Testis (tissue), 3 donors: Measurements from ENCODE around the gene USP48. TPM values are rescaled to one million over a fixed set of nuclear protein-coding genes. Genes with fewer than 3 reads are reported as not detected.

Source experiments
- DNase-seq: peaks from one replicate; pipeline ENCODE4 v3.0.0-alpha.2; 2019
- H3K27ac ChIP-seq, 2 donors: fragments of 200-600 bp; sonication (generic); one replicate each; pipeline ENCODE4 v1.5.1; 2019
- H3K27me3 ChIP-seq: fragments of 200-600 bp; sonication (generic); one replicate; pipeline ENCODE4 v1.5.1; 2019
- H3K36me3 ChIP-seq: fragments of 200-600 bp; sonication (generic); one replicate; pipeline ENCODE4 v1.5.1; 2017; ENCODE audit warnings: low read depth; ENCODE audit errors: missing control alignments
- H3K4me1 ChIP-seq: fragments of 200-600 bp; sonication (generic); one replicate; pipeline ENCODE4 v1.5.1; 2019
- H3K4me3 ChIP-seq, 2 donors: fragments of 200-600 bp; sonication (generic); one replicate each; pipeline ENCODE4 v1.5.1; 2017 to 2019
- H3K9me3 ChIP-seq: fragments of 200-600 bp; sonication (generic); one replicate; pipeline ENCODE4 v1.5.1; 2017
- CTCF ChIP-seq, 3 experiments: fragments of 450-650 bp in 2 of 3; fragments of 200-600 bp in 1 of 3; sonication (generic) in 1 of 3; IDR thresholded peaks; one replicate each; pipeline ENCODE4 v1.5.1; 2016 to 2019; ENCODE audit warnings: antibody characterized with exemption in 3 of 3, mild to moderate bottlenecking in 2 of 3, moderate library complexity in 1 of 3
- POLR2A ChIP-seq: fragments of 450-650 bp; IDR thresholded peaks from one replicate; pipeline ENCODE4 v1.6.1; 2017; ENCODE audit warnings: antibody characterized with exemption, mild to moderate bottlenecking, moderate library complexity
- WGBS, 2 donors: methylation state at CpG; one replicate each; pipeline ENCODE4 v1.1.5; 2018; 5-methylcytosine and 5-hydroxymethylcytosine counted together
- intact Hi-C: fragments of 100-400 bp; cut with DNase I; formaldehyde crosslinking; loops from one replicate; pipeline ENCODE4 v1.15.1; 2023; ENCODE audit warnings: low total_unique reads
- polyA plus RNA-seq: library from polyadenylated mRNA; stranded (reverse); fragments of 350-450 nt; fragmentation: Illumina TruSeq; extraction: RNeasy Lipid Tissue Mini Kit (QIAGEN cat#74804); gene quantifications from one replicate; pipeline ENCODE4 v1.2.3, GENCODE V29; 2014; ENCODE audit warnings: low read depth, low replicate concordance; ENCODE audit not compliant: insufficient read depth
- total RNA-seq, 2 donors: library from RNA; depleted of rRNA; stranded (reverse); fragments of >200 nt; gene quantifications; one replicate each; pipeline ENCODE4 v1.2.3, GENCODE V29; 2016

The USP48 gene
- total and polyA plus RNA-seq, 3 donors from 2014 or later: 33.3 to 66.2 (median 63.0) TPM

- Histone ChIP-seq H3K4me1 (no peaks in the 10 kb centered on the region), H3K9me3 (no peaks in the 10 kb centered on the region), H3K36me3 (no peaks in the 10 kb centered on the region), H3K27me3 (no peaks in the 10 kb centered on the region), H3K4me3 (no peak overlapping the region), H3K27ac (no peak overlapping the region)
- 86 to 90% methylated on average over 2 of the region's 2 CpGs for WGBS, 2 donors
- TF ChIP-seq POLR2A: no peak
- intact Hi-C loops: no loop called here
- no peak for DNase-seq
Observed at GRCh38 chr1:21824926-21825325, 42.0 kb upstream of the USP48 start.

GRCh38 chr1:21823980-21824702 is 41.2 kb upstream of the USP48 start:
- H3K4me1 ChIP-seq: no peaks in the 10 kb centered on the region
- no peak overlapping the region for H3K4me3 ChIP-seq
- H3K27ac ChIP-seq: no peak overlapping the region
- no peaks in the 10 kb centered on the region for H3K27me3 ChIP-seq
- TF ChIP-seq CTCF (IDR thresholded peaks at IDR 0.05) (no peak), POLR2A (no peak)
- intact Hi-C loops: no loop called here
- WGBS, 2 donors: 90 to 100% methylated on average over 4 to 22 of the region's 22 CpGs
- H3K9me3 ChIP-seq: no peaks in the 10 kb centered on the region
- no peak for DNase-seq
- no peaks in the 10 kb centered on the region for H3K36me3 ChIP-seq

GRCh38 chr1:21823206-21823979 is 40.4 kb upstream of the USP48 start:
- WGBS, 2 donors: 81 to 88% methylated on average over 21 to 38 of the region's 44 CpGs
- intact Hi-C loops: no loop called here
- TF ChIP-seq CTCF (IDR thresholded peaks at IDR 0.05): no peak
- TF ChIP-seq POLR2A: no peak
- Histone ChIP-seq H3K27me3 (no peaks in the 10 kb centered on the region), H3K36me3 (no peaks in the 10 kb centered on the region), H3K27ac (no peak overlapping the region), H3K4me1 (no peaks in the 10 kb centered on the region), H3K4me3 (no peak overlapping the region), H3K9me3 (no peaks in the 10 kb centered on the region)
- no peak for DNase-seq

- Histone ChIP-seq H3K27ac (no peak overlapping the region), H3K9me3 (no peaks in the 10 kb centered on the region), H3K4me3 (no peak overlapping the region), H3K27me3 (no peaks in the 10 kb centered on the region), H3K36me3 (no peaks in the 10 kb centered on the region), H3K4me1 (no peaks in the 10 kb centered on the region)
- intact Hi-C loops: no loop called here
- TF ChIP-seq POLR2A: no peak
- TF ChIP-seq CTCF (IDR thresholded peaks at IDR 0.05): no peak
- WGBS, 2 donors: 51 to 64% methylated on average over 7 to 9 of the region's 9 CpGs
- DNase-seq: peak; percentile 23
Observed at GRCh38 chr1:21822349-21822748, 39.4 kb upstream of the USP48 start.

GRCh38 chr1:21821385-21822019 is 38.6 kb upstream of the USP48 start:
- DNase-seq: no peak
- WGBS, 2 donors: 89 to 96% methylated on average over 8 to 11 of the region's 11 CpGs
- intact Hi-C loops: no loop called here
- Histone ChIP-seq H3K4me3 (no peak overlapping the region), H3K4me1 (no peaks in the 10 kb centered on the region), H3K36me3 (no peaks in the 10 kb centered on the region), H3K9me3 (no peaks in the 10 kb centered on the region), H3K27me3 (no peaks in the 10 kb centered on the region), H3K27ac (no peak overlapping the region)
- TF ChIP-seq POLR2A (no peak), CTCF (IDR thresholded peaks at IDR 0.05) (no peak)
